ENCODE measurements around the gene ACOT8. TPM values are rescaled to one million over a fixed set of nuclear protein-coding genes. Genes with fewer than 3 reads are reported as not detected.

Gene ACOT8
- polyA plus RNA-seq, 1 donor (not counting 4 experiments of a cell fraction or from before 2014, with no cell fraction given): 23.9 TPM

DNA sequence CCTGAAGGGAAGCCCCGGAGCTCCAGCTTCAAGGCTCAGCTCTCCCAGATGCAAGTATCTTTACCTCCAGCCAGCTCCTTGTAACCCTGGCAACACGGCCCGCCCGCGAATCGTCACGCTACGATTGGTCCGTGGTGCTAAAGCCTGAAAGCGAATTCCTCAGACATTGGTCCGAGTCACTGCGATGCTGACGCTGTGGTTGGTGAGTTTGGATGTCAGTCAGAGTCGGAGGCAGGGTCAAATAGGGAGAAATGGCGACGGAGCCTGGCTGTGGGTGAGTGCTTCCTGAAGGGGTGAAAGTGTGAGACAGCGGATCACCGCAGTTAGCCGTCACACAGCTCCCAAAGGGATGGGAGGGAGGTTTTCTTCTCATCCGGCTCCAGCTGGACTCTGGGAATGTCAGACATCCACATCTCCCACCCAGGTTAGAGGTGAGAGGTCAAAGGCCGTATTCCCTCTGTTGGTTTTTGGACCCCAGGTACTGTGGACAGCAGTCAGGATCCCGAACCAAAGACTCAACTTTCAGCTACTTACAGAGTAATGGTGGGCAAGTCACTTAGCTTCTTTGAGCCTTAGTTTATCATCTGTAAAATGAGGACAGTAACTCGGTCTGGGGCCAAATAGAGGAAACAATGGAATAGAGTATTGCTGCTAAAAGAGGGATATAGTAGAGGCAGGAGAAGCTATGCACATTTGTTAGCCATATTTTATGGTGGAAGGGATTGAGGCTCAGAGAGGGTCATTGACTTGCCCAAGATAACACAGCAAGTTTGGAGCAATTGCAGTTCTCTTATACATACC lies 24.0 kb upstream of the ACOT8 start, which contains the start of gene ZSWIM1:
TSS of gene ZSWIM1 (plus strand) at position 240 of the 801 bp plus-strand sequence. CDS start 1,366 bp downstream, outside the sequence.
- Histone ChIP-seq H3K4me2 (ENCODE audit: control insufficient read depth, extremely low read depth, insufficient read depth, low read depth, low read length) (peak within 1 kb of the TSS; percentile 93), H4K20me1 (ENCODE audit: control insufficient read depth, extremely low read depth, insufficient read depth, low read length) (no peaks in the 10 kb centered on the region), H3K79me2 (ENCODE audit: control insufficient read depth, insufficient read depth, low read length) (peaks cover 15% of the 10 kb centered on the region), H3K9me3 (ENCODE audit: control insufficient read depth, low read depth, low read length) (no peaks in the 10 kb centered on the region), H3K4me3 (ENCODE audit: control insufficient read depth in 2 of 3, extremely low read depth in 1 of 3, insufficient read depth in 2 of 3, low read depth in 1 of 3, low read length in 3 of 3) (peak within 1 kb of the TSS; percentile 66 to 94 (median 77)), H3K4me1 (ENCODE audit: control insufficient read depth, extremely low read depth, insufficient read depth, low read length) (peaks cover 10% of the 10 kb centered on the region), H2AFZ (ENCODE audit: control insufficient read depth, low read length) (peak within 1 kb of the TSS; percentile 60), H3K36me3 (ENCODE audit: control insufficient read depth in 2 of 2, extremely low read depth in 1 of 2, insufficient read depth in 2 of 2, low read length in 2 of 2) (peaks cover 11 to 13% of the 10 kb centered on the region in 2 experiments), H3K9ac (ENCODE audit: control insufficient read depth, extremely low read depth, insufficient read depth, low read length) (peak within 1 kb of the TSS; percentile 94), H3K9me1 (ENCODE audit: control insufficient read depth, extremely low read depth, insufficient read depth, low read length) (no peaks in the 10 kb centered on the region), H3K27me3 (ENCODE audit: control insufficient read depth, extremely low read depth, insufficient read depth, low read length) (no peaks in the 10 kb centered on the region), H3K27ac (ENCODE audit: control insufficient read depth, insufficient read depth, low read length) (peak within 1 kb of the TSS; percentile 80)
- peak; percentile 92 for FAIRE-seq
- DNase-seq (ENCODE audit: low read depth, low spot score): peak; percentile 92
- TF ChIP-seq, protein P1, sequence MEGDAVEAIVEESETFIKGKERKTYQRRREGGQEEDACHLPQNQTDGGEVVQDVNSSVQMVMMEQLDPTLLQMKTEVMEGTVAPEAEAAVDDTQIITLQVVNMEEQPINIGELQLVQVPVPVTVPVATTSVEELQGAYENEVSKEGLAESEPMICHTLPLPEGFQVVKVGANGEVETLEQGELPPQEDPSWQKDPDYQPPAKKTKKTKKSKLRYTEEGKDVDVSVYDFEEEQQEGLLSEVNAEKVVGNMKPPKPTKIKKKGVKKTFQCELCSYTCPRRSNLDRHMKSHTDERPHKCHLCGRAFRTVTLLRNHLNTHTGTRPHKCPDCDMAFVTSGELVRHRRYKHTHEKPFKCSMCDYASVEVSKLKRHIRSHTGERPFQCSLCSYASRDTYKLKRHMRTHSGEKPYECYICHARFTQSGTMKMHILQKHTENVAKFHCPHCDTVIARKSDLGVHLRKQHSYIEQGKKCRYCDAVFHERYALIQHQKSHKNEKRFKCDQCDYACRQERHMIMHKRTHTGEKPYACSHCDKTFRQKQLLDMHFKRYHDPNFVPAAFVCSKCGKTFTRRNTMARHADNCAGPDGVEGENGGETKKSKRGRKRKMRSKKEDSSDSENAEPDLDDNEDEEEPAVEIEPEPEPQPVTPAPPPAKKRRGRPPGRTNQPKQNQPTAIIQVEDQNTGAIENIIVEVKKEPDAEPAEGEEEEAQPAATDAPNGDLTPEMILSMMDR (optimal IDR thresholded peaks at IDR 0.05 in 1 of 3, IDR thresholded peaks at IDR 0.05 in 1 of 3, conservative IDR thresholded peaks at IDR 0.05 in 1 of 3; ENCODE audit: extremely low read depth in 1 of 3, insufficient read depth in 2 of 3, low read length in 3 of 3): no peak
- dilution Hi-C loops (cut with MboI; ENCODE audit: extremely low pct_ligation_motif_present, low sequenced_read_pairs): no loop called here

DNA sequence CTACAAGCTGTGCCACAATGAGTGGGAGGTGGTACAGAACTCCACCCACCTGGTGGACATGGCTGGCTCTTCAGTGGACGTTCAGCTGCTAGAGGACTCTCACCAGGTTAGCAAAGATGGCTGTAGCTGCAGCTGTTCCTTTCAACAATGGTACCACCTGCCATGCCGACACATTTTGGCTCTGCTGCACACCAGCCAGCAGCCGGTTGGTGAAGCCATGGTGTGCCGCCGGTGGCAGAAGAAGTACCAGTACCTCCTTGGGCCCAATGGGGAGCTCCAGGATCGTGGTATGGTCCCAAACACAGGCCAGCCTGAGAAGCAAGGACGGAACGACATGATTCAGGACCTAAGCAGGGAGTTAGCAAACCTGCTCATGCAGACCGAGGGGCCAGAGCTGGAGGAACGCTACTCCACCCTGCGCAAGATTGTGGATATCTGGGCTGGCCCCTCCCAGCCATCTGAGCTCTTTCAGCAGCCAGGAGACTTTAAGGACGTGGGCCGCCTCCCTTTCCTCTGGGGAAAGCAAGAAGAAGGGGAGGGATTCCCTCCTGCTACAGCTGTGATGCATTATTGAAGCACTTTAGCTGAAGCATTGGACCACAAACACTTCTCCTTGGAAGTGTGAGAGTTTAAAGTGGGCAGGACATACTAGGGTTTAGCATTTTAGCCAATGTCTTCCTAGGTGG lies 21.0 kb upstream of the ACOT8 start:
- Histone ChIP-seq H3K9me3 (ENCODE audit: control insufficient read depth, low read depth, low read length) (no peaks in the 10 kb centered on the region), H4K20me1 (ENCODE audit: control insufficient read depth, extremely low read depth, insufficient read depth, low read length) (no peaks in the 10 kb centered on the region), H3K4me3 (ENCODE audit: control insufficient read depth in 2 of 3, extremely low read depth in 1 of 3, insufficient read depth in 2 of 3, low read depth in 1 of 3, low read length in 3 of 3) (no peak overlapping the region), H3K9ac (ENCODE audit: control insufficient read depth, extremely low read depth, insufficient read depth, low read length) (no peak overlapping the region), H3K9me1 (ENCODE audit: control insufficient read depth, extremely low read depth, insufficient read depth, low read length) (no peaks in the 10 kb centered on the region), H2AFZ (ENCODE audit: control insufficient read depth, low read length) (no peak overlapping the region), H3K79me2 (ENCODE audit: control insufficient read depth, insufficient read depth, low read length) (peaks cover 11% of the 10 kb centered on the region), H3K4me2 (ENCODE audit: control insufficient read depth, extremely low read depth, insufficient read depth, low read depth, low read length) (no peak overlapping the region), H3K36me3 (ENCODE audit: control insufficient read depth in 2 of 2, extremely low read depth in 1 of 2, insufficient read depth in 2 of 2, low read length in 2 of 2) (peaks cover 5 to 6% of the 10 kb centered on the region in 2 experiments), H3K27ac (ENCODE audit: control insufficient read depth, insufficient read depth, low read length) (no peak overlapping the region), H3K27me3 (ENCODE audit: control insufficient read depth, extremely low read depth, insufficient read depth, low read length) (no peaks in the 10 kb centered on the region), H3K4me1 (ENCODE audit: control insufficient read depth, extremely low read depth, insufficient read depth, low read length) (no peaks in the 10 kb centered on the region)
- TF ChIP-seq, protein P1 (optimal IDR thresholded peaks at IDR 0.05 in 1 of 3, IDR thresholded peaks at IDR 0.05 in 1 of 3, conservative IDR thresholded peaks at IDR 0.05 in 1 of 3; ENCODE audit: extremely low read depth in 1 of 3, insufficient read depth in 2 of 3, low read length in 3 of 3): no peak
- no peak for TF ChIP-seq EZH2 (IDR thresholded peaks at IDR 0.05; ENCODE audit: low read length)
- dilution Hi-C loops (cut with MboI; ENCODE audit: extremely low pct_ligation_motif_present, low sequenced_read_pairs): no loop called here
- DNase-seq (ENCODE audit: low read depth, low spot score) (no peak), FAIRE-seq (no peak)
